Mesenchymal stem cell (in vitro differentiated cells and primary cell): ENCODE measurements around the gene MISP.

Experiments
- DNase-seq: peaks from one replicate; pipeline ENCODE4 v3.0.0-alpha.2; 2013
- H2AFZ ChIP-seq: one replicate; pipeline ENCODE4 v1.6.1; 2013; ENCODE audit warnings: low read depth, mild to moderate bottlenecking, control low read depth, inconsistent platforms, low read length, moderate library complexity
- H2AK5ac ChIP-seq: 2 replicates; pipeline ENCODE4 v1.6.1; 2013; ENCODE audit warnings: low read length, moderate library complexity, mild to moderate bottlenecking, inconsistent platforms; ENCODE audit not compliant: severe bottlenecking
- H2BK120ac ChIP-seq: one replicate; pipeline ENCODE4 v1.6.1; 2013; ENCODE audit warnings: low read depth, mild to moderate bottlenecking, inconsistent platforms, low read length, moderate library complexity
- H2BK12ac ChIP-seq, 2 experiments: one replicate each; pipeline ENCODE4 v1.6.1; 2013; ENCODE audit warnings: inconsistent platforms in 2 of 2, low read length in 2 of 2, mild to moderate bottlenecking in 2 of 2, moderate library complexity in 2 of 2, control low read depth in 1 of 2
- H2BK15ac ChIP-seq: one replicate; pipeline ENCODE4 v1.6.1; 2013; ENCODE audit warnings: mild to moderate bottlenecking, low read depth, inconsistent platforms; ENCODE audit not compliant: poor library complexity, severe bottlenecking
- H2BK5ac ChIP-seq: 2 replicates; pipeline ENCODE4 v1.6.1; 2013; ENCODE audit warnings: low read depth, mild to moderate bottlenecking, low read length, control low read depth, inconsistent platforms; ENCODE audit not compliant: poor library complexity, severe bottlenecking
- H3K14ac ChIP-seq, 2 experiments: one replicate each; pipeline ENCODE4 v1.6.1; 2013; ENCODE audit warnings: inconsistent platforms in 2 of 2, low read length in 2 of 2, control low read depth in 1 of 2, mild to moderate bottlenecking in 1 of 2, moderate library complexity in 1 of 2
- H3K18ac ChIP-seq, 2 experiments: one replicate each; pipeline ENCODE4 v1.6.1; 2013; ENCODE audit warnings: inconsistent platforms in 2 of 2, low read length in 2 of 2, control low read depth in 1 of 2, low read depth in 1 of 2, mild to moderate bottlenecking in 1 of 2
- H3K23ac ChIP-seq, 2 experiments: one replicate each; pipeline ENCODE4 v1.6.1; 2013; ENCODE audit warnings: inconsistent platforms in 2 of 2, low read length in 2 of 2, mild to moderate bottlenecking in 2 of 2, moderate library complexity in 2 of 2, control low read depth in 1 of 2
- H3K27ac ChIP-seq: 2 replicates; pipeline ENCODE4 v1.5.1; 2013; ENCODE audit warnings: mild to moderate bottlenecking, moderate library complexity, low read length, control low read depth, inconsistent platforms; ENCODE audit not compliant: poor library complexity, severe bottlenecking
- H3K27me3 ChIP-seq, 2 experiments: 2 replicates each; pipeline versions ENCODE4 v1.6.1 to v1.7.0; 2013; ENCODE audit warnings: low read length in 2 of 2, mild to moderate bottlenecking in 2 of 2, moderate library complexity in 2 of 2, control low read depth in 1 of 2, inconsistent platforms in 1 of 2; ENCODE audit not compliant: control insufficient read depth in 1 of 2, insufficient read depth in 1 of 2
- H3K36me3 ChIP-seq, 2 experiments: 2 replicates each; pipeline versions ENCODE4 v1.6.1 to v1.7.0; 2013; ENCODE audit warnings: low read length in 2 of 2, control low read depth in 1 of 2, inconsistent platforms in 1 of 2, low read depth in 1 of 2, mild to moderate bottlenecking in 1 of 2; ENCODE audit not compliant: insufficient read depth in 2 of 2, control insufficient read depth in 1 of 2
- H3K4ac ChIP-seq, 2 experiments: one replicate each; pipeline ENCODE4 v1.6.1; 2013; ENCODE audit warnings: inconsistent platforms in 2 of 2, low read length in 2 of 2, mild to moderate bottlenecking in 2 of 2, moderate library complexity in 2 of 2, control low read depth in 1 of 2, low read depth in 1 of 2
- H3K4me1 ChIP-seq: 2 replicates; pipeline ENCODE4 v1.6.1; 2013; ENCODE audit warnings: low read depth, low read length, control low read depth; ENCODE audit not compliant: control insufficient read depth, insufficient read depth
- H3K4me2 ChIP-seq: 2 replicates; pipeline ENCODE4 v1.6.1; 2013; ENCODE audit warnings: low read length, mild to moderate bottlenecking, inconsistent platforms; ENCODE audit not compliant: poor library complexity, severe bottlenecking
- H3K4me3 ChIP-seq, 2 experiments: 2 replicates each; pipeline versions ENCODE4 v1.5.1 to v1.7.0; 2013; ENCODE audit warnings: low read length in 2 of 2, mild to moderate bottlenecking in 2 of 2, control low read depth in 1 of 2, low read depth in 1 of 2; ENCODE audit not compliant: insufficient read depth in 1 of 2
- H3K79me1 ChIP-seq: replicated peaks from 2 replicates; pipeline ENCODE4 v1.6.1; 2013; ENCODE audit warnings: mild to moderate bottlenecking, control low read depth, low read length, inconsistent platforms; ENCODE audit not compliant: poor library complexity, severe bottlenecking
- H3K9ac ChIP-seq: 2 replicates; pipeline ENCODE4 v1.7.0; 2013; ENCODE audit warnings: mild to moderate bottlenecking, low read length, moderate library complexity
- H3K9me3 ChIP-seq: 2 replicates; pipeline ENCODE4 v1.7.0; 2013; ENCODE audit warnings: mild to moderate bottlenecking, low read length; ENCODE audit not compliant: control insufficient read depth
- H4K8ac ChIP-seq: one replicate; pipeline ENCODE4 v1.6.1; 2013; ENCODE audit warnings: inconsistent platforms, mild to moderate bottlenecking, low read length, moderate library complexity
- H4K91ac ChIP-seq: one replicate; pipeline ENCODE4 v1.6.1; 2013; ENCODE audit warnings: mild to moderate bottlenecking, low read length, inconsistent platforms
- WGBS: methylation state at CpG from one replicate; pipeline ENCODE4 v1.1.7; 2013; ENCODE audit warnings: mixed read lengths; 5-methylcytosine and 5-hydroxymethylcytosine counted together

The MISP gene

GRCh38 chr19:811506-812048 is 60.7 kb downstream of the MISP start:
- Histone ChIP-seq H3K14ac (no peak overlapping the region), H3K4ac (no peak overlapping the region), H2BK120ac (no peak overlapping the region), H2AFZ (no peak overlapping the region), H3K4me3 (no peak overlapping the region), H3K18ac (no peak overlapping the region), H3K4me1 (no peaks in the 10 kb centered on the region), H2BK12ac (no peak overlapping the region), H4K8ac (no peak overlapping the region), H3K9ac (no peak overlapping the region), H3K36me3 (peaks cover 60 to 98% of the 10 kb centered on the region in 2 experiments), H3K27ac (no peak overlapping the region), H4K91ac (no peak overlapping the region), H2AK5ac (no peak overlapping the region), H3K23ac (no peak overlapping the region), H3K9me3 (no peaks in the 10 kb centered on the region), H2BK15ac (no peak overlapping the region), H2BK5ac (no peak overlapping the region), H3K4me2 (no peak overlapping the region), H3K79me1 (peaks cover 7% of the 10 kb centered on the region), H3K27me3 (no peaks in the 10 kb centered on the region)
- DNase-seq: no peak
- 97% methylated on average over 20 of the region's 20 CpGs for WGBS

GRCh38 chr19:812049-812746 is 61.3 kb downstream of the MISP start:
- no peaks in the 10 kb centered on the region for H3K27me3 ChIP-seq
- no peaks in the 10 kb centered on the region for H3K9me3 ChIP-seq
- no peak overlapping the region for H3K27ac ChIP-seq
- H3K4ac ChIP-seq: no peak overlapping the region
- WGBS: 97% methylated on average over 69 of the region's 80 CpGs
- no peak overlapping the region for H3K23ac ChIP-seq
- H3K4me2 ChIP-seq: no peak overlapping the region
- H3K9ac ChIP-seq: no peak overlapping the region
- no peak overlapping the region for H2BK5ac ChIP-seq
- no peak overlapping the region for H2BK120ac ChIP-seq
- peaks cover 7% of the 10 kb centered on the region for H3K79me1 ChIP-seq
- DNase-seq: no peak
- peaks cover 54 to 91% of the 10 kb centered on the region in 2 experiments for H3K36me3 ChIP-seq
- H4K91ac ChIP-seq: no peak overlapping the region
- no peak overlapping the region for H3K14ac ChIP-seq
- no peak overlapping the region for H2AK5ac ChIP-seq
- H2AFZ ChIP-seq: no peak overlapping the region
- H3K4me1 ChIP-seq: no peaks in the 10 kb centered on the region
- H3K4me3 ChIP-seq: no peak overlapping the region
- no peak overlapping the region for H4K8ac ChIP-seq
- H2BK15ac ChIP-seq: no peak overlapping the region
- H2BK12ac ChIP-seq: no peak overlapping the region
- no peak overlapping the region for H3K18ac ChIP-seq

GRCh38 chr19:812747-813218 is 61.9 kb downstream of the MISP start:
- no peak overlapping the region for H3K14ac ChIP-seq
- no peak overlapping the region for H3K9ac ChIP-seq
- no peak overlapping the region for H3K18ac ChIP-seq
- H3K4me2 ChIP-seq: no peak overlapping the region
- no peak overlapping the region for H3K4me3 ChIP-seq
- 97% methylated on average over 72 of the region's 72 CpGs for WGBS
- no peak for DNase-seq
- no peaks in the 10 kb centered on the region for H3K9me3 ChIP-seq
- H3K4ac ChIP-seq: no peak overlapping the region
- no peaks in the 10 kb centered on the region for H3K4me1 ChIP-seq
- H2BK5ac ChIP-seq: no peak overlapping the region
- no peak overlapping the region for H3K27ac ChIP-seq
- H2BK120ac ChIP-seq: no peak overlapping the region
- H3K36me3 ChIP-seq: peaks cover 48 to 87% of the 10 kb centered on the region in 2 experiments
- no peak overlapping the region for H2AFZ ChIP-seq
- H4K91ac ChIP-seq: no peak overlapping the region
- H2BK15ac ChIP-seq: no peak overlapping the region
- no peaks in the 10 kb centered on the region for H3K27me3 ChIP-seq
- peaks cover 7% of the 10 kb centered on the region for H3K79me1 ChIP-seq
- H4K8ac ChIP-seq: no peak overlapping the region
- H2AK5ac ChIP-seq: no peak overlapping the region
- H3K23ac ChIP-seq: no peak overlapping the region
- H2BK12ac ChIP-seq: no peak overlapping the region

- Histone ChIP-seq H4K8ac (peak overlapping the region; percentile 46), H3K27ac (no peak overlapping the region), H2BK120ac (no peak overlapping the region), H2BK12ac (no peak overlapping the region), H3K23ac (no peak overlapping the region), H2BK5ac (no peak overlapping the region), H3K79me1 (peaks cover 7% of the 10 kb centered on the region), H3K27me3 (no peaks in the 10 kb centered on the region), H3K18ac (no peak overlapping the region), H3K4ac (no peak overlapping the region), H3K9ac (no peak overlapping the region), H3K9me3 (no peaks in the 10 kb centered on the region), H3K36me3 (peaks cover 43 to 80% of the 10 kb centered on the region in 2 experiments), H3K14ac (no peak overlapping the region), H3K4me1 (no peaks in the 10 kb centered on the region), H3K4me3 (no peak overlapping the region), H2AK5ac (no peak overlapping the region), H2AFZ (no peak overlapping the region), H4K91ac (peak overlapping the region; percentile 80), H2BK15ac (no peak overlapping the region), H3K4me2 (no peak overlapping the region)
- no peak for DNase-seq
- 96% methylated on average over 86 of the region's 87 CpGs for WGBS
Observed at GRCh38 chr19:813219-814151, 62.6 kb downstream of the MISP start.
